Measurements from ENCODE around the gene DNAJC1. TPM values are rescaled to one million over a fixed set of nuclear protein-coding genes. Genes with fewer than 3 reads are reported as not detected.

Gene DNAJC1
- total and polyA plus RNA-seq, 4 donors = 21.2 to 48.1 (median 32.5) TPM

GRCh38 chr10:21889477-21890275 lies 113.9 kb downstream of the DNAJC1 start:
- Histone ChIP-seq H3K4me3 (ENCODE audit: low read depth in 1 of 3, low read length in 3 of 3) (no peak overlapping the region), H3K27ac (ENCODE audit: low read depth in 1 of 2, low read length in 2 of 2) (no peak overlapping the region), H3K4me1 (ENCODE audit: control insufficient read depth in 4 of 4, insufficient read depth in 4 of 4, low read length in 3 of 4) (no peaks in the 10 kb centered on the region), H3K27me3 (ENCODE audit: control insufficient read depth in 4 of 4, insufficient read depth in 4 of 4, low read length in 3 of 4) (no peaks in the 10 kb centered on the region), H3K36me3 (ENCODE audit: control insufficient read depth in 4 of 4, insufficient read depth in 3 of 4, low read depth in 1 of 4, low read length in 3 of 4) (peaks cover 0 to 3% (median 0%) of the 10 kb centered on the region in 4 donors), H3K9ac (ENCODE audit: low read depth in 1 of 2, low read length in 2 of 2) (no peak overlapping the region), H3K9me3 (ENCODE audit: control insufficient read depth in 4 of 4, low read length in 3 of 4) (peaks cover 0 to under 1% (median 0%) of the 10 kb centered on the region in 4 donors)
- WGBS = 95% methylated on average over 2 of the region's 2 CpGs
- no peak for TF ChIP-seq JUND (IDR thresholded peaks at IDR 0.05)
- no peak for TF ChIP-seq FOXA2 (IDR thresholded peaks at IDR 0.05)
- TF ChIP-seq TAF1 (conservative IDR thresholded peaks at IDR 0.05) = no peak
- no peak for TF ChIP-seq RXRA (IDR thresholded peaks at IDR 0.05)
- no peak for TF ChIP-seq SP1 (IDR thresholded peaks at IDR 0.05)
- TF ChIP-seq GABPA (IDR thresholded peaks at IDR 0.05 in 1 of 2, conservative IDR thresholded peaks at IDR 0.05 in 1 of 2) = no peak
- no peak for TF ChIP-seq EGR1 (IDR thresholded peaks at IDR 0.05; ENCODE audit: low read depth in 2 of 2)
- TF ChIP-seq YY1 (IDR thresholded peaks at IDR 0.05) = no peak
- TF ChIP-seq MAX (IDR thresholded peaks at IDR 0.05) = no peak
- TF ChIP-seq ZBTB33 (IDR thresholded peaks at IDR 0.05) = no peak
- TF ChIP-seq ATF3 (IDR thresholded peaks at IDR 0.05) = no peak
- TF ChIP-seq CTCF (IDR thresholded peaks at IDR 0.05; ENCODE audit: low read depth, low read length, missing input control) = no peak
- no peak for TF ChIP-seq REST (IDR thresholded peaks at IDR 0.05)
- TF ChIP-seq NR2F2 (IDR thresholded peaks at IDR 0.05) = no peak
- TF ChIP-seq HNF4G (IDR thresholded peaks at IDR 0.05) = no peak
- no peak for DNase-seq (ENCODE audit: low spot score)

Data from liver (tissue), 9 donors.